SKM-1 treated with dmso at 0.1 percent for 144 hours (cell line): Measurements from ENCODE around the gene TXNDC16.
"Not testable (repeated sequence)": the region's sequence is repeated elsewhere in the genome, so short reads cannot be mapped to it uniquely, and the experiment has no call there.

Experiments
- DNase-seq: peaks from one replicate; lab custom pipeline; 2025; ENCODE audit not compliant: unreplicated experiment; lab: John Stamatoyannopoulos, UW

Gene TXNDC16

GRCh38 chr14:52552063-52552988 lies at the start of gene TXNDC16, which contains the start of gene GPR137C:
TXNDC16 (minus strand) TSS chr14:52552505; CDS start chr14:52543557, 8,948 bp downstream.
GPR137C (plus strand) TSS chr14:52552836; CDS start chr14:52553148, 312 bp downstream.
- peak; percentile 92 for DNase-seq

GRCh38 chr14:52599974-52600373 lies 47.7 kb upstream of the TXNDC16 start:
- DNase-seq, result no peak

- DNase-seq, result no peak
These were observed 46.3 kb upstream of the TXNDC16 start for GRCh38 chr14:52598568-52598967.

- no peak for DNase-seq
These were observed 44.6 kb upstream of the TXNDC16 start for GRCh38 chr14:52596861-52597260.

GRCh38 chr14:52596320-52596719 lies 44.0 kb upstream of the TXNDC16 start:
- no peak for DNase-seq

- no peak for DNase-seq
These were observed 38.0 kb upstream of the TXNDC16 start for GRCh38 chr14:52590318-52590717.

- DNase-seq, result no peak
These were observed 37.3 kb upstream of the TXNDC16 start for GRCh38 chr14:52589646-52590045.

GRCh38 chr14:52583544-52583943 lies 31.2 kb upstream of the TXNDC16 start:
- no peak for DNase-seq

- no peak for DNase-seq
These were observed 23.6 kb upstream of the TXNDC16 start for GRCh38 chr14:52575858-52576257.

GRCh38 chr14:52568454-52568853 lies 16.1 kb upstream of the TXNDC16 start:
- DNase-seq, result not testable (repeated sequence)

GRCh38 chr14:52563120-52563519 lies 10.8 kb upstream of the TXNDC16 start:
- DNase-seq, result no peak

- no peak for DNase-seq
These were observed 6.4 kb upstream of the TXNDC16 start for GRCh38 chr14:52558688-52559087.

- peak; percentile 14 for DNase-seq
These were observed 1.6 kb upstream of the TXNDC16 start for GRCh38 chr14:52553671-52554575.

- no peak for DNase-seq
These were observed 831 bp upstream of the TXNDC16 start for GRCh38 chr14:52553002-52553670.

GRCh38 chr14:52551696-52552062 lies 626 bp downstream of the TXNDC16 start:
- DNase-seq, result no peak

- no peak for DNase-seq
These were observed 1.1 kb downstream of the TXNDC16 start for GRCh38 chr14:52551205-52551604.

- DNase-seq, result no peak
These were observed 1.6 kb downstream of the TXNDC16 start for GRCh38 chr14:52550661-52551060.

GRCh38 chr14:52547526-52547925 lies 4.8 kb downstream of the TXNDC16 start:
- no peak for DNase-seq

GRCh38 chr14:52547027-52547426 lies 5.3 kb downstream of the TXNDC16 start:
- no peak for DNase-seq

- no peak for DNase-seq
These were observed 6.0 kb downstream of the TXNDC16 start for GRCh38 chr14:52546318-52546670.
